Neutrophil (primary cell): Measurements from ENCODE around the gene FYB1.

Experiments
- H3K27ac ChIP-seq: fragments of 200-600 bp; sonication (generic); 2 replicates; pipeline ENCODE4 v1.5.1; 2016; ENCODE audit warnings: mild to moderate bottlenecking, moderate library complexity
- H3K27me3 ChIP-seq: fragments of 200-600 bp; sonication (generic); 2 replicates; pipeline ENCODE4 v1.6.0; 2016; ENCODE audit warnings: mild to moderate bottlenecking
- H3K36me3 ChIP-seq: fragments of 200-600 bp; sonication (generic); 2 replicates; pipeline ENCODE4 v1.5.1; 2017
- H3K4me1 ChIP-seq, 2 experiments: fragments of 200-600 bp in 1 of 2; sonication (generic) in 1 of 2; 1 replicate in 1 of 2; 2 replicates in 1 of 2; pipeline versions ENCODE4 v1.5.1 to v1.6.1; 2013 to 2016; ENCODE audit warnings: low read depth in 1 of 2, low read length in 1 of 2, mild to moderate bottlenecking in 1 of 2, moderate library complexity in 1 of 2; ENCODE audit not compliant: control insufficient read depth in 1 of 2, insufficient read depth in 1 of 2
- H3K4me3 ChIP-seq, 2 experiments: fragments of 200-600 bp in 1 of 2; sonication (generic) in 1 of 2; 1 replicate in 1 of 2; 2 replicates in 1 of 2; pipeline ENCODE4 v1.5.1; 2013 to 2016; ENCODE audit warnings: low read depth in 1 of 2, low read length in 1 of 2, mild to moderate bottlenecking in 1 of 2, moderate library complexity in 1 of 2
- H3K9me3 ChIP-seq: fragments of 200-600 bp; sonication (generic); 2 replicates; pipeline ENCODE4 v1.5.1; 2016
- CTCF ChIP-seq: fragments of 200-600 bp; sonication (generic); IDR thresholded peaks from 2 replicates; pipeline ENCODE4 v1.5.1; 2016; ENCODE audit warnings: antibody characterized with exemption

The FYB1 gene

DNA sequence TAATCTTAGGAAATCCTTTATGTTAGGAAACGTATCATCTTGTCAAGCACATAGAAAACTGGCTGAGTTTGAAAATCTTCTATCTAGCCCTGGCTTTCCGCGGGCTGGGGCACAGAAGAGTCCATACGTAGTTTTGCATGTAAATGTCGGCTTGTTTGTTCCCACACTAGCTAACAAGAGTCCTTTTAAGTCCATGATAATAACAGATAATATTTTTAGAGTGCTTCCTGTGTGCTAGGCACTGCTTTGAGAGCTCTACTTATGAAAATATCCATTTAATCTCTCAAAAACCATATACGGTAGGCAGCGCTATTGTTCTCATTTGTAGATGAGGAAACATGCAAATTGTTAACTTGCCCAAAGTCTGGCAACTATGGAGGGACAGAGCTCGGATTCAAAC, 40.5 kb downstream of the FYB1 start:
- Histone ChIP-seq H3K9me3 (no peaks in the 10 kb centered on the region), H3K27me3 (no peaks in the 10 kb centered on the region), H3K27ac (peak overlapping the region; percentile 82), H3K4me3 (peak overlapping the region in 1 of 2 experiments; percentile 53), H3K4me1 (peaks cover 65 to 78% of the 10 kb centered on the region in 2 experiments), H3K36me3 (peaks cover 44% of the 10 kb centered on the region)
- TF ChIP-seq CTCF, result no peak

DNA sequence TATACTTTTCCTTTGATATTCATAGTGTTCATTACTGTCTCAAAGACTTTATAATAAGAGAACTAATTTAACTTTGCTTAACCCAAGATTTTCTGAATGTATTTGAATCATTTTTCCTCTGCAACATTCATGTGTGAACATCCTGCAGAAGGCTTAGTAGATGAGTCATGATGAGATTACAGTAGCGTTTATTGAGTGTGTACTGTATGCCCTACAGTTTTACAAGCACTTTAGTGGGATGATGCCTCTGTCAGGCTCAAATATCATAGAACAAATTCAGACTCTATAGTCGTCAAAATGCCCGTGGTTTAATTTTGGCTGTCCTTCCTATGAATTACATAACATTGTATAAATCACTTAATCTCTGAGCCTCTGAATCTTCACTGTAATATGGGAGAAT, 41.2 kb downstream of the FYB1 start:
- peak overlapping the region; percentile 82 for H3K27ac ChIP-seq
- peaks cover 44% of the 10 kb centered on the region for H3K36me3 ChIP-seq
- peaks cover 65 to 78% of the 10 kb centered on the region in 2 experiments for H3K4me1 ChIP-seq
- no peaks in the 10 kb centered on the region for H3K9me3 ChIP-seq
- H3K27me3 ChIP-seq, result no peaks in the 10 kb centered on the region
- H3K4me3 ChIP-seq, result peak overlapping the region; percentile 33 to 53
- no peak for TF ChIP-seq CTCF

- H3K9me3 ChIP-seq, result no peaks in the 10 kb centered on the region
- peaks cover 65 to 76% of the 10 kb centered on the region in 2 experiments for H3K4me1 ChIP-seq
- peaks cover 45% of the 10 kb centered on the region for H3K36me3 ChIP-seq
- H3K27ac ChIP-seq, result peak overlapping the region; percentile 82
- TF ChIP-seq CTCF, result no peak
- H3K4me3 ChIP-seq, result peak overlapping the region; percentile 33 to 53
- no peaks in the 10 kb centered on the region for H3K27me3 ChIP-seq
Observed at GRCh38 chr5:39177631-39177964, 41.8 kb downstream of the FYB1 start.

DNA sequence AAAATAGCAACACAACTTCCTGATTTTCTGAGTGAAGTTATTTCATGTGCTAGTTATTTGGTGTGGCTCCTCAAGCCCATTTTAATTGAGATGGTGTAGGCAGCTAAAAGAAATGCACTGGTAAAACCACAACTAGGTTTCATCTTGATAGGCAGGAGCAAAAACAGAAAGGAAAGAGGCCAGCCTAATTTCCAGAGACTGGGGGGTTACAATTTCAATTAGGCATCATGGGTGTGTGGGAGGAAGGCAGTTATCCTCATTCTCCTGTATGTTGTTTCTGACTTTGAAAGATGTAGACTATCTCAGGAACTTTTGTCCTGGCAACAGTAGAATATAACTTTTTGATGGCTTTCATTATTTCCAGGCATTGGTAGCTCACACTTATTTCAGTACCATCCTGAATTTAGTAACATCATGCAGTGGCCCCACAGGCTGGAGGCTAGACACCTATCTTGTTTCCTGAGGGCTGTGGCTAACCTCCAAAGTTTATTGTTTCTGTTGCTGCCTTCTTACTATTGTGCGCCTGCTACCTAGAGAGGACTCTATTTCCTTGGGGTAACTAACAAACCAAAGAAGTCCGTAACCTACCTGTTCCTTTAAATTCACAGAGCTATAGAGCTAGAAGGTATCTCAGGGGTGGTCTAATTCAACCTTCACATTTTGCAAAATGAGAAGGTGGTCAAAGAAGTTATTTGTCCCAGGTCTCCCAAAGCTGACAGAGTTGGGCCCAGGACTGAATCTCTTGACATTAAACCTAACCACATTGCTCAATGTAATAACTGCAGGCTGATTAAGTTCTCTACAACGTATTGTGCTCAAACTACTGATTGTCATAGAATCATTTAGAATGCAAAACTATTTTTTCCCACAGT, 42.4 kb downstream of the FYB1 start:
- Histone ChIP-seq H3K27me3 (no peaks in the 10 kb centered on the region), H3K36me3 (peaks cover 49% of the 10 kb centered on the region), H3K4me3 (peak overlapping the region; percentile 33 to 53), H3K9me3 (no peaks in the 10 kb centered on the region), H3K27ac (peak overlapping the region; percentile 82), H3K4me1 (peaks cover 61 to 71% of the 10 kb centered on the region in 2 experiments)
- TF ChIP-seq CTCF, result no peak

DNA sequence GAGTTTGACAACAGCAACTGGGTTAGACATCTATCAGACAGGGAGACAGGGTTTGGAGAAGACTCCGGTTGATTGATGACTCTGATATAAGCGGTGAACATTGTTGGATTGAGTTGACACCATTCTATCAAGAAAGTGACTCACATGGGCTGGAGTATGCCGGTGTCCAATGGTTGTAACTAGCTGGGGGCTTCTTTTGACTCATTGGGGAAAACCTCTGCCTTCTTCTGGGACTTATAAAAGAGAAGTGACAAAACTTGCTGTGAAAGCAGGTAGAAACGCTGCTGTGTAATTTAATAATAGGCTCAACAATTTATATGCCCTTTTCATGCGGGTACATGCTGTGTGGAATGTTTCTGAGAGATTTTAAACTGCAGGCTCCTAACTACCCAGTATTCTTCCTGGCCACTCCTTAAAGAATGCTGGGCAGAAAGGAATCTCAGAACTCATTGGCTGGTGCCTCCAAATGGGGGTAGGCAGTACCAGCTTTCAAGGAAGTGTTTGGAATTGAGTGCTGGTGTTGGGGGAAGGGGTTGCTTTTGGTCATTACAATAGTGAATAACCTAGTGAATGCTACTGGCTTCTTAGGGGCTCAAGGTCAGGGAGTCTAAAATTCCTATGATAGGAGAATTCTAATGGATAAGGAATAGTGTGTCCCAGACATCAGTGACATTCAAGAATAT, 43.9 kb downstream of the FYB1 start:
- Histone ChIP-seq H3K27ac (peak overlapping the region; percentile 64), H3K9me3 (no peaks in the 10 kb centered on the region), H3K4me3 (no peak overlapping the region), H3K4me1 (peaks cover 53 to 62% of the 10 kb centered on the region in 2 experiments), H3K36me3 (peaks cover 44% of the 10 kb centered on the region), H3K27me3 (no peaks in the 10 kb centered on the region)
- TF ChIP-seq CTCF, result no peak
